T-helper 17 cell (primary cell): ENCODE data around the gene RHEB. TPM values are rescaled to one million over a fixed set of nuclear protein-coding genes. Genes with fewer than 3 reads are reported as not detected.

Source experiments
- ATAC-seq: fragments of 150-1000 bp; cut with Tn5 transposase; 2 replicates; pipeline ENCODE4 v1.10.0; 2021; ENCODE audit warnings: mild to moderate bottlenecking, moderate library complexity
- DNase-seq, 3 donors: peaks; one replicate each; pipeline versions ENCODE4 v3.0.0 to v3.0.0-alpha.2; 2020 to 2021
- H3K9me3 ChIP-seq: one replicate; pipeline ENCODE4 v1.7.0; 2013; ENCODE audit warnings: low read length, mild to moderate bottlenecking; ENCODE audit not compliant: control insufficient read depth, poor library complexity, severe bottlenecking
- H3K27ac Mint-ChIP-seq: one replicate; pipeline ENCODE4 v1.8.0; 2022; ENCODE audit warnings: mild to moderate bottlenecking, moderate library complexity, mixed read lengths
- H3K27me3 Mint-ChIP-seq: one replicate; pipeline ENCODE4 v1.8.0; 2022; ENCODE audit warnings: mixed read lengths
- H3K36me3 Mint-ChIP-seq: one replicate; pipeline ENCODE4 v1.8.0; 2022; ENCODE audit warnings: low read depth, mixed read lengths
- H3K4me1 Mint-ChIP-seq: one replicate; pipeline ENCODE4 v1.8.0; 2022; ENCODE audit warnings: mild to moderate bottlenecking, mixed read lengths
- H3K4me3 Mint-ChIP-seq: one replicate; pipeline ENCODE4 v1.8.0; 2022; ENCODE audit warnings: mild to moderate bottlenecking, moderate library complexity, mixed read lengths
- total RNA-seq, 4 donors: library from RNA in 2 of 4; stranded (reverse) in 2 of 4; gene quantifications; one replicate each; pipeline ENCODE4 v1.2.3 and lab custom pipeline; 2022 to 2026

The RHEB gene
- total RNA-seq, result 10 to 100 TPM; 62.5 to 71.1 TPM
- total RNA-seq (lab: John Stamatoyannopoulos, UW), result 48.5 to 56.3 reads per million in 2 donors

- Mint-ChIP-seq H3K27me3 (no peaks in the 10 kb centered on the region), H3K4me3 (peak within 1 kb of the TSS; percentile 97), H3K27ac (peak within 1 kb of the TSS; percentile 95), H3K4me1 (peaks cover 37% of the 10 kb centered on the region), H3K36me3 (no peaks in the 10 kb centered on the region)
- peak; percentile 87 for ATAC-seq
- H3K9me3 ChIP-seq, result no peaks in the 10 kb centered on the region
- peak; percentile 92 to 98 (median 97) for DNase-seq
Measured at GRCh38 chr7:151519765-151520418, at the start of gene RHEB. TSS of gene RHEB (minus strand) at chr7:151519895. CDS start at chr7:151519511, 384 bp downstream.

GRCh38 chr7:151566897-151567320, 47.2 kb upstream of the RHEB start:
- no peak for DNase-seq
- ATAC-seq, result no peak
- Mint-ChIP-seq H3K27ac (no peak overlapping the region), H3K4me3 (no peak overlapping the region), H3K27me3 (no peaks in the 10 kb centered on the region), H3K4me1 (no peaks in the 10 kb centered on the region), H3K36me3 (peaks cover 2% of the 10 kb centered on the region)
- no peaks in the 10 kb centered on the region for H3K9me3 ChIP-seq

- H3K36me3 Mint-ChIP-seq, result peaks cover 4% of the 10 kb centered on the region
- no peaks in the 10 kb centered on the region for H3K27me3 Mint-ChIP-seq
- no peak overlapping the region for H3K4me3 Mint-ChIP-seq
- DNase-seq (no peak), ATAC-seq (no peak)
- H3K9me3 ChIP-seq, result no peaks in the 10 kb centered on the region
- H3K27ac Mint-ChIP-seq, result no peak overlapping the region
- H3K4me1 Mint-ChIP-seq, result peaks cover 2% of the 10 kb centered on the region
Measured at GRCh38 chr7:151565541-151565940, 45.8 kb upstream of the RHEB start.

- H3K9me3 ChIP-seq, result no peaks in the 10 kb centered on the region
- no peak for DNase-seq
- ATAC-seq, result no peak
- Mint-ChIP-seq H3K27ac (peak overlapping the region; percentile 34), H3K4me3 (peak overlapping the region; percentile 28), H3K4me1 (peaks cover 4% of the 10 kb centered on the region), H3K36me3 (peaks cover 4% of the 10 kb centered on the region), H3K27me3 (no peaks in the 10 kb centered on the region)
Measured at GRCh38 chr7:151560243-151560642, 40.5 kb upstream of the RHEB start.

DNA sequence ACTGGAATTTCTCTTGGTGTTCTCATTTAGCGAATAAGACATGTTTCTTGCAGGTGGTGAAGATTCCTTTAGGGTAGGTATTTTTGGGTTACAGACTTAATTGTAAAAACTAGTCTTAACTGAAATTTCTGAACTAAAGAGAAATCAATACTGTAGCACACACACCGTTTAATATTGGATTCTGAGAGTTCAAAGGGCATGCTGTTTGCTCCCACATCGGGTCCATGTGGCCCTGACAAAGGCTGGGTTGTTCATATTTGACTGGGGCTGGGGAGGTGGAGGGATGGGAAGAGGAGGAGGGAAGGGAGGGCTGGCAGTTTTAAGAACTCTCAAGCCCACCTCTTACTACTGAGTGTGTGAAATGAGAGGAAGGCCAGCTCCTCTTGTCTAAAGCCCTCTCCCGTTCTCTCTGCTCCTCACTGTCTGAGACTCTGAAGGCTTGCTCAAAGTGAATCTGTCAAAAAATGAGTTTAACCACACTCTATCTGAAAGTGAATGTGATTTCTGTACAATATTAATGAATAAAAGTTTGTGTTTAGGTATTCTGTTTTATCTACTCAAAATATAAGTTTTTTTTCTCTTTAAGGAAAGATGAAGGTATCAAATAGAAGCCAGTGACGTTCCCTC, 40.0 kb upstream of the RHEB start:
- H3K36me3 Mint-ChIP-seq, result peaks cover 4% of the 10 kb centered on the region
- peaks cover 4% of the 10 kb centered on the region for H3K4me1 Mint-ChIP-seq
- H3K9me3 ChIP-seq, result no peaks in the 10 kb centered on the region
- no peaks in the 10 kb centered on the region for H3K27me3 Mint-ChIP-seq
- DNase-seq (no peak), ATAC-seq (no peak)
- H3K4me3 Mint-ChIP-seq, result no peak overlapping the region
- H3K27ac Mint-ChIP-seq, result peak overlapping the region; percentile 34

- no peaks in the 10 kb centered on the region for H3K27me3 Mint-ChIP-seq
- H3K27ac Mint-ChIP-seq, result no peak overlapping the region
- H3K9me3 ChIP-seq, result no peaks in the 10 kb centered on the region
- peaks cover 4% of the 10 kb centered on the region for H3K4me1 Mint-ChIP-seq
- H3K4me3 Mint-ChIP-seq, result no peak overlapping the region
- no peak for DNase-seq
- ATAC-seq, result no peak
- H3K36me3 Mint-ChIP-seq, result peaks cover 4% of the 10 kb centered on the region
Measured at GRCh38 chr7:151558575-151558974, 38.9 kb upstream of the RHEB start.

- Mint-ChIP-seq H3K27me3 (no peaks in the 10 kb centered on the region), H3K4me3 (no peak overlapping the region), H3K27ac (no peak overlapping the region), H3K4me1 (peaks cover 8% of the 10 kb centered on the region), H3K36me3 (peaks cover 2% of the 10 kb centered on the region)
- no peaks in the 10 kb centered on the region for H3K9me3 ChIP-seq
- DNase-seq, result no peak
- no peak for ATAC-seq
Measured at GRCh38 chr7:151556592-151556991, 36.9 kb upstream of the RHEB start.

- peaks cover 10% of the 10 kb centered on the region for H3K4me1 Mint-ChIP-seq
- H3K27ac Mint-ChIP-seq, result no peak overlapping the region
- no peak for ATAC-seq
- no peaks in the 10 kb centered on the region for H3K9me3 ChIP-seq
- H3K4me3 Mint-ChIP-seq, result no peak overlapping the region
- DNase-seq, result no peak
- no peaks in the 10 kb centered on the region for H3K36me3 Mint-ChIP-seq
- H3K27me3 Mint-ChIP-seq, result no peaks in the 10 kb centered on the region
Measured at GRCh38 chr7:151553356-151553755, 33.7 kb upstream of the RHEB start.

DNA sequence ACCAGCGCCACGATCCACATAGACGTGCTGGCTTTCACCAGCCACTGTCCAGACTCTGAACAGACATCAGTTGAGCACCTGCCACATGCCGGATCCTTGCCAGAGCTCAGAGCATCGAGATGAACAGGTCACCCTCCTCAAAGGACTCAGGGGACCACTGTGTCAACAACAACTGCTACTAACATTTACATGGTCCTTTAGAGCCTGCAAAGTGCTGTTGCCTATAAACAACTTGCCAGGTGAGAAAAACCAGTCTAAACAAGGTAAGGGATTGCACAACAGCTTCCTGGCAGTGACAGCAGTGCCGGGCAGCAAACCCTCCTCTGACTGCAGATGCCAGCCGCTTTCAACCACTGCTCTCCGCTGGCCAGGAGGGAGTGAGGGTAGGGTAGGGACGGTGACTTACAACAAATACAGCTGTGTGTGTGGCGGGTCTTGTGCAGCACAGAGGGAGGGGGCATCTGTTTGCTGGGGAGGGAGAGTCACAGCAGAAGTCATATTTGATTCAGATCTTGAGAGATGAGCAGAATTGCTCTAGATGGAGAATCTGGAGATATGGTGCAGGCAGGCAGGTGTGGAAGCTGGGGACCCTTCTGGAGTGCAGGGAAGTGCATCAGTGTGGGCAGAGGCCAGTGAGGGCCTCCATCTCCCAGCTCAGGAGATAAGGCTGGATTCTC, 32.8 kb upstream of the RHEB start:
- DNase-seq, result no peak
- Mint-ChIP-seq H3K27ac (peak overlapping the region; percentile 66), H3K27me3 (no peaks in the 10 kb centered on the region), H3K4me1 (peaks cover 10% of the 10 kb centered on the region), H3K36me3 (no peaks in the 10 kb centered on the region), H3K4me3 (no peak overlapping the region)
- no peaks in the 10 kb centered on the region for H3K9me3 ChIP-seq
- no peak for ATAC-seq

DNA sequence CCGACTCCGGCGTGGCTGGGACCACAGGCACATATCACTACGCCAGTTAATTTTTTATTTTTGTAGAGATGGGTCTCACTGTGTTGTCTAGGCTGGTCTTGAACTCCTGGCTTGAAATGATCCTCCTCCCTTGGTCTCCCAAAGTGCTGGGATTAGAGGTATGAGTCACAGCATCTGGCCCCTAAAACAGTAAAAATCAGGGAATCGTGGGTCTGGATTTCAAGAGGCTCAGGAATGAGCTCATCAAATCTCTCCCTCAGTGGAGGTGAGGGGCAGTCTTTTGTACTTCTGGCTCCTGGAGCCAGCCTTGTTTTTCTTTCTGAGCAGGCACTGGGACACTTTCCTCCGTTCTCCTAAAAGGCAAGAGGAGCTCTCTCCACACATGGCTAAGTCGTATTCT, 32.1 kb upstream of the RHEB start:
- H3K27ac Mint-ChIP-seq, result peak overlapping the region; percentile 66
- H3K36me3 Mint-ChIP-seq, result no peaks in the 10 kb centered on the region
- ATAC-seq (no peak), DNase-seq (no peak)
- H3K9me3 ChIP-seq, result no peaks in the 10 kb centered on the region
- H3K27me3 Mint-ChIP-seq, result no peaks in the 10 kb centered on the region
- no peak overlapping the region for H3K4me3 Mint-ChIP-seq
- H3K4me1 Mint-ChIP-seq, result peaks cover 13% of the 10 kb centered on the region

DNA sequence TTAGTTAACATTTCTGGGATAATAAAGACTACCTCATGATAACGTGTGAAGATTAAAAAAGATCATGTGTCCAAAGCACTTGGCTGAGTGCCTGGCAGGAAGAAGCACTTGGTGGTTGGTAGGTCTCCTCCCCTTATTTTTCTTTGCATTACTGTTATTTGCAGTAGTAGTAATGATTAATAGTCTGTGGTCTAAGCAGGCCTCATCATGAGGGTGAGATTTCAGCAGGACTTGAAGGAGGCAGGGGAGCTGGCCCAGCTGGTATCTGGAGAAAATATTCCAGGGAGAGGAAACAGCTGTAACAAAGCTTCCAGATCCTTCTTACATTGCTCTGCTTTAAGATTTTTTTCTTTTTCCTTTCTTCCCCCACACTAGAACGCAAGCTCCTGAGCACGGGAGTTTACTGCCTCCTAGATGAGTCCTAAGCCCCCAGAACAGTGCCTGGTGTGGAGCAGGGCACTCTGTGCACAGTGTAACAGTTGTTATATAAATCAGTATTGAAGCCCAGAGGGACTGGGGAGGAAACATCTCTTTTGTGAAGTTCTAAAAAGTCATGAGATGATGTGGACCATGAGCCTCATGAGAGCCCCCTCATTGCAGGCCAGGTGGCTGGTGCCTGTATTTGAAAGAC, 31.1 kb upstream of the RHEB start:
- ATAC-seq (no peak), DNase-seq (no peak)
- Mint-ChIP-seq H3K4me1 (peaks cover 13% of the 10 kb centered on the region), H3K36me3 (no peaks in the 10 kb centered on the region), H3K27me3 (peaks cover 6% of the 10 kb centered on the region), H3K4me3 (no peak overlapping the region), H3K27ac (no peak overlapping the region)
- H3K9me3 ChIP-seq, result no peaks in the 10 kb centered on the region

DNA sequence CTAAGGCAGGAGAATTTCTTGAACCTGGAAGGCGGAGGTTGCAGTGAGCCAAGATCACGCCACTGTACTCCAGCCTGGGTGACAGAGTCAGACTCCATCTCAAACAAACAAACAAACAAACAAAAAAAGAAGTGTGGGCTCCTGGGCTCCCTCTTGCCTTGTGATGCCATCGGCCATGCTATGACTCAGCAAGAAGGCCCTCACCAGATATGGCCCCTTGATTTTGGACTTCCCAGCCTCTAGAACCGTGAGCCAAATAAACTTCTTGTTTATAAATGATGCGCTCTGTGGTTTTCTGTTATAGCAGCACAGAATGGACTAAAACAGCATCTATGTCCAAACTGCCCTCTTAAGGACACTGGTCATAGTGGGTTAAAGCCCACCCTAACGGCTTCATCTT, 29.9 kb upstream of the RHEB start:
- DNase-seq, result no peak
- H3K27ac Mint-ChIP-seq, result no peak overlapping the region
- ATAC-seq, result no peak
- H3K9me3 ChIP-seq, result no peaks in the 10 kb centered on the region
- H3K4me3 Mint-ChIP-seq, result no peak overlapping the region
- H3K4me1 Mint-ChIP-seq, result peaks cover 13% of the 10 kb centered on the region
- H3K36me3 Mint-ChIP-seq, result no peaks in the 10 kb centered on the region
- H3K27me3 Mint-ChIP-seq, result peaks cover 6% of the 10 kb centered on the region

DNA sequence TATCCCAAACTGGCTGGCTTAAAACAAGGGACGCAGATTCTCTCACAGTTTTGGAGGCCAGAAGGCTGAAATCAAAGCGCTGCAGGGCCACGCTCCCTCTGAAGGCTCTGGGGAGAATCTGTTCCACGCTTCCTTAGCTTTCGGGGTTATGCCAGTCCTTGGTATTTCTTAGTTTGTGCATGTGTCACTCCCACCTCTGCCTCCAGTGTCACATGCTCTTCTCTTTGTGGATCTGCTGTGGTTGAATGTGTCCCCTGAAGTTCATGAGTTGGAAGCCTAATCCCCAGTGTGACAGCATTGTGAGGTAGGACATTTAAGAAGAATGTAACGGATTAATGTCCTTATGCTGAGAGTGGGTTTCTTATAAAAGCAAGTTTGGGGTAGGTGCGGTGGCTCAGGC, 29.4 kb upstream of the RHEB start:
- no peaks in the 10 kb centered on the region for H3K36me3 Mint-ChIP-seq
- no peak overlapping the region for H3K4me3 Mint-ChIP-seq
- no peak overlapping the region for H3K27ac Mint-ChIP-seq
- H3K27me3 Mint-ChIP-seq, result peaks cover 6% of the 10 kb centered on the region
- H3K4me1 Mint-ChIP-seq, result peaks cover 13% of the 10 kb centered on the region
- ATAC-seq (no peak), DNase-seq (no peak)
- no peaks in the 10 kb centered on the region for H3K9me3 ChIP-seq
